PC-3 (cell line): ENCODE data around the gene YLPM1.

Experiments
- EZH2 ChIP-seq: fragments of 300-600 bp; sonication (generic); IDR thresholded peaks from one replicate; pipeline ENCODE4 v1.6.1; 2017; ENCODE audit warnings: antibody characterized with exemption, mild to moderate bottlenecking, low read length; ENCODE audit not compliant: unreplicated experiment
- TF ChIP-seq, protein P1 (sequence below): fragments of 300-600 bp; sonication (generic); conservative IDR thresholded peaks from 2 replicates; pipeline ENCODE4 v1.5.1; 2017; ENCODE audit warnings: antibody characterized with exemption, low read depth, mild to moderate bottlenecking, low read length

DNA sequence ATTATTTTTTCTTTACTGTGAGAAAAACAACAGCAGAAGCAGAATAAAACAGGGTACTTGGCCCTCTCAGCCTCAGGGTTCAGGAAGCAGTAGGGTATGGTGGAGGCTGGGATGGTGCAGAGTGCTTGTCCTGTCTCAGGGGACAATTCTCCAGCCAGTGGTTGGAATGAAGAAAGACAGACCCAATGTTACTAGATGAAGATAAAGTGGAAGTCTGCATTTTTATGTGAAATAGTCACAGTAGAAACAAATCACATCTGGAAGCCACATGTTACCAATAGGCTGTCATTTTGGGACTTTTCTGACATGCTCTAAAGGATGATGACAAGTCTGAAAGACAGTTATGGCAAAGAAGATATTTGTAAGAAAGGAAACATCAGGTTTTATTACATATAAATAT lies 80.5 kb downstream of the YLPM1 start:
- TF ChIP-seq, protein P1, sequence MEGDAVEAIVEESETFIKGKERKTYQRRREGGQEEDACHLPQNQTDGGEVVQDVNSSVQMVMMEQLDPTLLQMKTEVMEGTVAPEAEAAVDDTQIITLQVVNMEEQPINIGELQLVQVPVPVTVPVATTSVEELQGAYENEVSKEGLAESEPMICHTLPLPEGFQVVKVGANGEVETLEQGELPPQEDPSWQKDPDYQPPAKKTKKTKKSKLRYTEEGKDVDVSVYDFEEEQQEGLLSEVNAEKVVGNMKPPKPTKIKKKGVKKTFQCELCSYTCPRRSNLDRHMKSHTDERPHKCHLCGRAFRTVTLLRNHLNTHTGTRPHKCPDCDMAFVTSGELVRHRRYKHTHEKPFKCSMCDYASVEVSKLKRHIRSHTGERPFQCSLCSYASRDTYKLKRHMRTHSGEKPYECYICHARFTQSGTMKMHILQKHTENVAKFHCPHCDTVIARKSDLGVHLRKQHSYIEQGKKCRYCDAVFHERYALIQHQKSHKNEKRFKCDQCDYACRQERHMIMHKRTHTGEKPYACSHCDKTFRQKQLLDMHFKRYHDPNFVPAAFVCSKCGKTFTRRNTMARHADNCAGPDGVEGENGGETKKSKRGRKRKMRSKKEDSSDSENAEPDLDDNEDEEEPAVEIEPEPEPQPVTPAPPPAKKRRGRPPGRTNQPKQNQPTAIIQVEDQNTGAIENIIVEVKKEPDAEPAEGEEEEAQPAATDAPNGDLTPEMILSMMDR: no peak
- no peak for TF ChIP-seq EZH2
